Activated CD4-positive, alpha-beta T cell treated with anti-CD3 and anti-CD28 coated beads, Interleukin-2, Interleukin-6, amounts not matched to agents 100 ng/mL and 50 ng/mL, durations not matched to agents 16 hours and 8 hours (primary cell): ENCODE data around the gene ZNRF1.

Source experiments
- DNase-seq: peaks from one replicate; pipeline ENCODE4 v3.0.0-alpha.2; 2020

ZNRF1 gene

DNA sequence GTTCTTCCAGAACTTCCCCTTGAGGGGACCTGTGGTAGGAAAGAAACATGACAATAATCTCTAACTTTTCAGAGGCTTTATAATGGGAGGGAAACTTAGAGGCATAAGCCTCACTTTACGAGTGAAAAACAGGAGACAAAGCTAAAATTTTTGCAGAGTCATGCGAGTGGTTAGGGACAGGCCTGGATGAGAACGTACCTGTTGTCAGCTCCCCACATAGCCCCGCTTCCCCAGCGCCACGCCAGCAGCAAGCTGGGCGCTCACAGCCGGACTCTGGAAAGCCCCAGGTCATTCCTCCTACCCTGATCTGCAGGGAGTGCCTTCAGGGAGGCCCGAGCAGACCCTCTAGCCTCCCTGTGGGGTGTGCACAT, 64.1 kb downstream of the ZNRF1 start:
- no peak for DNase-seq

DNA sequence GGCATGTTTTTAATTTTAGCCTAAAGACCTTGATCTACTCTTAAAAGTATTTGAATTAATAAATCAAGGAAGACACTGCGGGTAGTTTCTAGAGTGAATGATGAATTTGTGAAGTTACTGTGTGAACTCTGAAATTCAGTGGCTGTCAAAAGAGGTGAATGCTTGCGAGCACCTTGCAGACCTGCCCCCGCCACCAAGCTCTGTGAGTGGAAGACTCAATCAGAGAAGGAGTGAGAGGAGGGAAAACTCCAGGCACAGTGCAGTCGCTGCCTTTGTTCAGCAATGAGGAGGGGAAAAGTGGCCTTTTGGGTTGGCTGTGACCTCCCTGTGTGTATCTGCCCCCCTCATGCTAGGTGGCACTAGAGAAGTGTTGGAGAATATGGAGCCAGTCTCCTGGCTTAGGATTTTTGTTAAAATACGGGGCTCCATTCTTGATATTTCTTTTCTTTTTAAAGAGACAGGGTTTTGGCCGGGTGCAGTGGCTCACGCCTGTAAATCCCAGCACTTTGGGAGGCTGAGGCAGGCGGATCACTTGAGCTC, 64.8 kb downstream of the ZNRF1 start:
- DNase-seq: no peak

DNA sequence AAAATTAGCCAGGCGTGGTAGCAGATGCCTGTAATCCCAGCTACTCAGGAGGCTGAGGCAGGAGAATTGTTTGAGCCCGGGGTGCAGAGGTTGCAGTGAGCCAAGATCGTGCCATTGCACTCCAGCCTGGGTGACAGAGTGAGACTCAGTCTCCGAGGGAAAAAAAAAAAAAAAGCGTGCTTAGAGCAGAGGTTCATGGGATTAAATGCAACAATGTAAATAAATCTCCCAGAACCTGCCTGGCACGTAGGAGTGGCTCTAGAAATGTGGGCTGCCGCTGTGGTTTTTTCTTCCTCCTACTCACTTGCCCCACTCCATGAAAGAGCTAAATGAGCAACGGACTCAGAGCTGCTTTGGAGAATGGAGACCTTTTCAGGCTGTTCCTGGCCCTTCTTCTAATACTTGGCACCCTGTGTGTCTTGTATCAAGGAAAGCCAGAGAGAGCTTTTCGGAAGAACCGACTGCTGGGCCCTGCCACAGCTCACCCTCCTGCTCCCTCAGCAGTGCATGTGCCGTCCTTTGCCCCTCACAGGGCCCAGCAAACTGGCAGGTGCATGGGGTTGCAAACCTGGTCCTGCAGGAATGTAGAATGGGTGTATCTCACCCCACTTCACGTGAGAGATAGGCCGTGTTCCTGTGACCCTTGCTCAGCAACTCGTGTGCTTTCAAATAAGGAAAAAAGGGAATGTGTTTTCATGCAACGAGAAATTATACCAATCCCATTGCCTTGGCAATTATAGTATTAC, 65.8 kb downstream of the ZNRF1 start:
- DNase-seq: peak; percentile 62

DNA sequence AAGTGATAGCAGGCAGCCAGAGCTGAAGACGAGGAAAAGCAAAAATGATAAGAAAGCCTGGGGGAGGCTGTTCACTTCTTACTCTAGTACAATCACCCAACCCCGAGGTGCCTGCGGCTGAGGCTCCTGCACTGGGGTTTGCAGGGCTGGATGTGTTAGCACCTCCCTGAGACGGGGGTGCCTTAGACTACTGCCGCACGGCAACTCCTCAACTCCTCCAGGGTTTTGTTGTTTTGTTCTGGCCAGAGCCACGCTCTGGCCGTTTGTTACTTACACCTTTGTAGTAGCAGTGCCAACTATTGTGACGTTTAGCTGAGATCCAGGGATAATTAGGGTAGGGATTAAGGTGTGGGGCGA, 66.3 kb downstream of the ZNRF1 start:
- peak; percentile 44 for DNase-seq

DNA sequence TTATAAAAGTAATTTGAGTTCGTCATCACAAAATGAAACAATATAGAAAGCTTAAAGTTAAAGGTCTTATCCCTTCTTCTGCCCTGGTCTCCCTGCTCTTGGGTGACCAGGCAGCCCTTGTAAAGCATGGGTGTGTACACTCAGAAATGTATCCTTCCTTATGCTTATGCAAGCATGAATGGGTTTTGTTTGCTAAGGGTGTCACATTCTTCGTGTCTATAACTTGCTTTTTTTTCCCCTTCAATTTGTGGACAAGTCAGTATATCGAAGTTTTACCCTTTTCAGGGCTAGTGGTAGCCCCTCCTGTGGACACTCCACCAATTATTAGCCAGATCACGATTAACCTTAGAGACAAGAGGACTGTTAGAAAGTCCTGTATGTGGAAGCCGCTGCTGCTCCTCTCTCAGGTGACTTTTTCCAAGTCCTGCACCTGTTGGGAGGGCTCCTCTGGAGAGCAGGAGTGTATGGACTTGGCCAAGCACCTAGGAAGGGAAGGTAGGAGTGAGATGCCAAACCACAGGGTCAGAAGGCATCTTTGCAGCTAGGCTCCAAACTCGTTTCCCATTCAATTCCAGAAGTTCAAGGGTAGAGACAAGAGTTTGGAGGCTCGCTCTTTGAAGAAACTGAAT, 66.8 kb downstream of the ZNRF1 start:
- no peak for DNase-seq

DNA sequence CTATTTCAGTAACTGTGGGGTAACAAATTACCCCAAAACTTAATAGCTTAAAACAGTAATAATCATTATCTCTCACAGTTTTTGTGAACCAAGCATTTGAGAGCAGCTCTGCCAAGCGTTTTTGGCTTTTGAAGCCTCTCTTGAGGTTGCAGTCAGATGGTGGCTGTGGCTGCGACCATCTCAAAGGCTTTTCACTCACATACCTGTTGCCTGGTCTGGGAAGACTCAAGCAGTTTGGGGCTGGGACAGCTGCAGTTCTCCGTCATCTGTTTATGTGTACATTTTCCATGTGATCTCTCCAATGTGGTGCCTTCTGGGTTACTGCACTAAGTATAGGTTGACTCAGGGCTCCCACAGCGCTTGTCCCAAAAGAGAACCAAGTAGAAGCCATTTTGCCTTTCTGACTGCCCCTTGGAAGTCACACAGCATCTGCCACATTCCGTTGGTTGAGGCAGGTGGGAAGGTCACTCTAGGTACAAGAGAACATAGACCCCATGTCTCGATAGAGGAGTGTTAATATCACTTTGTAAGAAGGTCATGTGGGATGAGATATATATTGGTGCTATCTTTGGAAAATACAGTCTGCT, 68.1 kb downstream of the ZNRF1 start:
- no peak for DNase-seq

DNA sequence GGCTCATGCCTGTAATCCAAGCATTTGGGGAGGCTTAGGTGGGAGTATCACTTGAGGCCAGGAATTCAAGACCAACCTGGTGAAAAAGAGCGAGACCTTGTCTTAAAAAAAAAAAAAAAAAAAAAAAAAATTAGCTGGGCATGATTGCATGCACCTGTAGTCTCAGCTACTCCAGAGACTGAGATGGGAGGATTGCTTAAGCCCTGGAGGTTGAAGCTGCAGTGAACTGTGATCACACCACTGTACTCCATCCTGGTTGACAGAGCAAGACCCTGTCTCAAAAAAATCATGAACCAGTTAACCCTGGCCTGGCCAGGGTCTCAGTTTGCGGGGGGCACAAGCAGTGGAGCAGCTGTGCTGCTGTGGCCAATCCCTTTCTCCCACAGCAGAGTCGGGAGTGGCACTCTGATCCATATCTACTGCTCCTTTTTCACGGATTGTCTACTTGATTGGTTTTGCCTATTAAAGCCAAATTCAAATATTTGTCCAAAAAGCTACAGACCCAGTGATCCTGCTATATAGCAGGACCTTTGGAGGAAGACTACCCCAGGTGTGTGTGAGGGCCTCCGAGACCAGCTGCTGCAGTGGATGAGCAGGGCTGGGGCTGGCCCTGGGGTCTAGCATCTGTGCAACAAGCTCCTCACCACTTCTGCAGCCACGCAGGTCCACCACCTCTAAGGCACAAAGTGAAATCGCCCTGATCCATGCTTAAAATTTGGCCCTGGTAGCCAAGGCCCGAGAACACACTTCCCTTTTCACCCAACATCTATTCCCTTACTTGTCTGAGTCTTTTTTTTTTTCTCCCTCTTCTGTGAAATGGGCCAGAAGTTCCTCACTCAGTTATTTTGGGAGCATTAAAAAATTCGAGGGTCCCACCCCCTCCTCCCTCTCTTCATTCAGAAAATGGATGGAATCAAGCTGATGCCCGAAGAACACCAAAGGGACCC, 69.5 kb downstream of the ZNRF1 start:
- no peak for DNase-seq

DNA sequence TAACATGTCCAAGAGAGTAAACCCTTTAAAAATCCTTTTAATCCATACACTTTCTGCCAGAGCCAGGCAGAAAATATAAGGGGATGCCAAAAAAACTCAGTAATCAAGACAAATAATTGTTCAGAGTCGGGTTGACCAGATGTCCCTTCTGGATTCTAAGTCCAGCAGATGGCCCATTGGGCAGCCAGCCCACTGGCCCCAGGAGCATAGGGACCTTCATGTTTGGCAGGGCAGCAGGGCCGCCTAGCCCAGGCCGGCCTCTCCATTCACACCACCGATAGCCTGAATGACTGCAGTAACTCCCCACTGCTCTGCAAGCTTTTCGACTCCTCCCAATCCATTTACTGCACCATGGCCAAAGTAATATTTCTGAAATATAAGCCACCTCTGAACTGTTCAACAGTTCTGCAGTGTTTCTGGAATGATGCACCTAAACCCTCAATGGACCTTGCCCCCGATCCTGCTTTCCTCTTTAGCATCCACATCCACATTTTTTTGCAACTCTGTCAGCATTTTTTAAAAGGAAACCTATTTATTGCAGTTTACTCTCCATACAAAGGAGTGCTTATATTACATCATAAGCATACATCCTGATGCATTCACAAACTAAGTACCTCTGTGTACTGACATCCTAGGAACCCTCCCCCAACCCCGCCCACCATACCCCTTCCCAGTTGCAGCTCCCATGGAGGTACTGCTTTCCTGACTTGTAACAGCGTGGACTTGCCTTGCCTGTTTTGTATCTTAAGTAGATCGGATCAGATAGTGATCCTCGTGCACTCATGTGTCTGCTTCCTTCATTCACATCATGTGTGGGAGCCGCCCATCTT, 71.4 kb downstream of the ZNRF1 start:
- DNase-seq: no peak

DNA sequence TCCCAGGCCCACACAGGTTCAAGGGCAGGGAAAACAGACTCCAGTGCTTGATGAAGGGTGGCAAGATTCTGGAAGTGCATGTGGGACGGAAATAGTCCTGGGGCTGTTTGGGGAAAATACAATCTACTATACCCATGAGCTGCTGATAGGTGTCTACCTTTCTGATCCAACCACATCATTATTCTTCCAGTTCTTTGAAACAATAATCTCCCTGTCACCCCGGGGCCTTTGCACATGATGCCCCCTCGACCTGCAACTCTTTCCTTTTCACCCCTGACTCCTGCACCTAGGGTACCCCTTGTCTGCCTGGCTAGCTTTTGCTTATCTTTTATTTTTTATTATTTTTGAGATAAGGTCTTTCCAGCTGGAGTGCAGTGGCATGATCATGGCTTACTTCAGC, 72.8 kb downstream of the ZNRF1 start:
- DNase-seq: no peak

DNA sequence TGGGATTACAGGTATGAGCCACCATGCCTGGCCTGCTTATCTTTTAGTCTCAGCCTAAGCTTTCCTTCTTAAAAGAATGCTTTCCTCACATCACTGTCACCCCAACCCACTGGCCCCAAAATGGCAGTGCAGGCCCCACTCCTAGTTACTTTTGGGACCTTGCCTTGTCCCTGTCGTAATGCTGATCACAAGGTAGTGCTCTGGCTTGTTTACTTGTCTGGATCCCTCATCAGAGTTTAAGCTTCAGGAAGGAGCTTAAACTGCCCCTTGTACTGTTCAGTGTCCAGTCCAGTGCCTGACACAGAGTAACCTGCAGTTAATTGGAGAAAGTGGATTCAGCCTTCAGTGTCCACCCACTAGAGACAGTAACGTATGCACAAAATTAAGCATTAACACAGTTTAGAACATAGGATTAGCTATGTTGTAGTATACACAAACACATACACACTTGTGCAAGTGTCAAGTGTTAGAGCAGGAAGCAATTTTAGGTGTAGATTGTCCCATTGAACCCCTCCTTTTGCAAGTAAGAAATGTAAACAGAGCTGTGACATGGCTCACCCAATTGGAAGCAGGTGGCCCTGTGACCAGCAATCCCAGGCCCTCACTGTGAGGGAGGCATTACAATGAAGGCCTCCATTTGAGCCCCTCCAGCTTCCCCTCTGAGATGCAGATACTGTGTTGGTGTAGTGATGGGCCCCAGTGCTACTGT, 73.6 kb downstream of the ZNRF1 start:
- no peak for DNase-seq

DNA sequence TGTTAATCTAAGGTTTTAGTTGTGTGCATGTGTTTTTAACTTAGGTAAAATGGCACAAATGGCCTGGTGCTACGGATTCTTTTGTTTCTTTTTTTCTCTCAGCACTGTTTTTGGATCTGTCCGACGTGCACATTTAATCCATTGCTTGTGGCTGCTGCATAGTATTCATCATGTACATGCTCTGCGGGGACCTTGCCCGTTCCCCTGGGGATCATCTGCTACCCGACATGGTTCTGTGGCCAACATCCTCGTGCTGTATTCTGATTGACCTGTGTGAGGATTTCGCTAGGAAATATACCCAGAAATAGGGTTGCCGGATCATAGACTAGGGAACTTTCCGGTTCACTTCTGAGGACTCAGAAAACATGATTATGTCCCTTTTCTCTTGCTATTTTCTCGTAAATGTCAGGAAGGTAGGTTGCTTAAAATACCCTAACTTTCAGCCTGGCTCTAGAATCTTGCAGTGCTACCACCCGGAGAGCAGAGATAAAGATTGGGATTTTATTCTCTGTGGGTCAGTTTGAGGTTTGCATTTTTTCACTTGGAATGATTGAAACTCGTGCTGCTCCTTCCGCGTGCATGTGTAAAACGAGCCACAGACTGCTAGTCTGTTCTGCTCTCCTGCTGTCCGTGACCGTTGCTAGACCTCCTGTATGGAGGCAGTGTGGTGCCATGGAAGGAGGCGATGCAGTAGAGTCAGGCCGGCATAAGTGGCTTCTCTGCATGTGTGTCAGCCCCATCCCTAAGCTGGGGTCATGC, 74.9 kb downstream of the ZNRF1 start:
- no peak for DNase-seq

DNA sequence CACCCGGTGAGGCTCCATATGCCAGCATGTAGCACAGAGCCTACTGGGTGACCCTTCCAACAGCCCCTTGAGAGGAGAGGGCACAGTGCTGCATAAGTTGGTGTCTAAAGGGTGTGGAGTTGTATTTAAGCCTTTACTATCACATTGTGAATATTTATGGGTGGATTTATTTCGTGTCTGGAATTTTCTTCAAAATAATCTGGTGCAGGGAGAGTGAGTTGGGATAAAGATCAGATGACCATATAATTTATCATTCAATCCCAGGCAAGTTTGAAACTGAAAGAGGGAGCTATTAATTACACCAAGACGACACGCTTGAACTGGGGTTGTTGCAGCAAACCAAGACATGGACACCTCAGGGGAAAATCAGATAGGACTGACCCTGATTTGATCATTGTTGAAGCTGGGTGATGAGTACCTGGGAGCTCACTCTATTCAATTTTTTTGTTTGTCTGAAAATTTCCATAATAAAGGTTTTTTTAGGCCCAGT, 75.5 kb downstream of the ZNRF1 start:
- no peak for DNase-seq

DNA sequence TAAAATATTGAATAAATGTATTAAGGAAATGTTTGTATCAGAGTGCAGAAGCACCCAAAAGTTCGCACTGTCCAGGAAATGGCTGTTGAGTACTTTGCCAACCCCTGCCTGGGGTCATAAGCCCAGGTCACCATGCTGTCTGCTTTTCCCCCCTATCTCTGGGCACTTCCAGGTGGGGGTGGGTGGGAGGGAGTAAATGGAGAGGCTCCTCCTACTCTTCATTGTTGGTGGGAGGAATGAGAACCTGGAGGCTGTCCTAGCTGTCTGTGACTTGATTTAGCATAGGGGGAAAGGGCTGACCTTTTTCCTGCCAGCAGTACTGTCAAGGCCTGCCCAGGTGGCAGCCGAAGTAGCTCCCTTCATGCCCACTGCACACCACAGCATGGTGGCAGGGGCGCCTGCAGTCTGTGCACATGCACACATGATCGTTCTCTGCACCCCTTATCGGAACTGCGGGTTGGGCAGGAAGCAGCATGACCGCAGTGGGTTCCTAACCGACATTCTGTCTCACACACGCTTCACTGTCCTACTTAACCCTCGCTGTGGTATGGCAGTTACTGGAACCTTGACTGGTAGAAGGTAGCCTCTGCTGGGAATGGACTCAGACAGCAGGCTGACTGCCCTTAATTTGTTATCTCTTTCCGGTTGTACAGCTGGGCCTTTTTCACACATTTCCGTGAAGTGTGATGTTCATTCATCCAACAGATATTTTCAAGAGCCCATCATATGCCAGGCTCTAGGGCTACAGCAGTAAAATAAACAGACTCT, 76.3 kb downstream of the ZNRF1 start:
- peak; percentile 95 for DNase-seq

DNA sequence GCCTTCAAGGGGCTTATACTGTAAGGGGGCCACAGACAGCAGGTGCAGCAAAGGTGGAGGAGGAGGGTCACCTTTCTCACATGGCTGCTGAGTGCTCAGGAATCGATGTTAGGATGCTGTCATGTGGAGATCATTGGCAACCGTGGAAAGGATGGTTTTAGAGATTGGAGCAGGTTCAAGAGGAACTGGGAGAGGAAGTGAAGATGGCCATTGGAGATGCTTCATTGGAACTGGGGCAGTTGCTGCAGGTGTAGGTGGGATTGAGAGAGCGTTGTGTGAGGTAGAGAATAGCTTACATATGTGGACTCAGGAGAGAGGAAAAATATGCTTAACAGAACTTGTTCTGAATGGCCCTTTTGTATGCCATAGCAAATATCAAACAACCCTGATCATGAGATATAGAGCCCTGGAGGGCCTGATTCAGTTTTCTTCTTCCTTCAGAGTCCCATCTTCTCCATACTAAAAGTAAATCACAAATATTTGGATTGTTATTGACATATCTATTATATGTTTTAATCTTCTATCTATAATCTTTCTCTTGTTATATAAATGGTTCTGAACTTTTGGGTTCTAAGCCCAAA, 77.0 kb downstream of the ZNRF1 start:
- DNase-seq: no peak

DNA sequence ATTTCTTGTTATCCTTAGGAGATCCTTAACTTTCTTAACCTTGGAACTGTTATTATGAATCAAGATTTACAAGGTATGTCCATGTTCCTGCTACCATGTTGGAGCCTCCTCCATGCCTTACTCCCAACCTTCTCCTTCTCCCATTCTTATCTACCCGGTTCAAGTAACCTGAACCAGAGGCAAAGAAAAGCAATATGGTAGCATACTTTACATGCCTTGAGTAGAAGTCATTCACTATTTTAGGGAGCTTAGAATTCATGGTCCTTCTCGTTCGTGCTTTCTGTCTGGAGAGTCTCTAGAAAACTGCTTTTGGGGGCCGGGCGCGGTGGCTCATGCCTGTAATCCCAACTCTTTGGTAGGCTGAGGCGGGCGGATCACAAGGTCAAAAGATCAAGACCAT, 80.1 kb downstream of the ZNRF1 start:
- DNase-seq: no peak

DNA sequence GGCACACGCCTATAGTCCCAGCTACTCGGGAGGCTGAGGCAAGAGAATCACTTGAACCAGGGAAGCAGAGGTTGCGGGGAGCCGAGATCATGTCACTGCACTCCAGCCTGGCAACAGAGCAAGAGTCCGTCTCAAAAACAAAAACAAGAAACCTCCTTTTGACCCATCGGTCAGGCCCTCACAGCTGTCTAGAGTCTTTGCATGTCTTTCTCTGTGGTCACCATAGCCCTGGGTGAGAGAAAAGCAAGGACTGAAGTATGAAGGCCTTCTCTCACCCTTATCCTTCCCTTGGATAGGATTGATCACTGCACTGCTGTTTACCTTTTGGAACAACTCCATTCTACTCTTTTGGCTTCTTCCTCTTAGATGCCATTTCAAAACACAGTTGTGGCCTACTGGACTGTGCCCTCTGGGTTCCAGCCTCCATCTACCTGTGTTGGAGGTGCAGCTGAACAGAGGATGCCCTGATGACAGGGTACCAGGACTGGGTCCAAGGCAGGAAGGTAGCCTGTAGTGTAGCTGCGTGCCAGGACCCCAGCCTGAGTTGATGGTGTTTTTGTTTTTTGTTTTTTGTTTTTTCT, 80.6 kb downstream of the ZNRF1 start:
- no peak for DNase-seq

DNA sequence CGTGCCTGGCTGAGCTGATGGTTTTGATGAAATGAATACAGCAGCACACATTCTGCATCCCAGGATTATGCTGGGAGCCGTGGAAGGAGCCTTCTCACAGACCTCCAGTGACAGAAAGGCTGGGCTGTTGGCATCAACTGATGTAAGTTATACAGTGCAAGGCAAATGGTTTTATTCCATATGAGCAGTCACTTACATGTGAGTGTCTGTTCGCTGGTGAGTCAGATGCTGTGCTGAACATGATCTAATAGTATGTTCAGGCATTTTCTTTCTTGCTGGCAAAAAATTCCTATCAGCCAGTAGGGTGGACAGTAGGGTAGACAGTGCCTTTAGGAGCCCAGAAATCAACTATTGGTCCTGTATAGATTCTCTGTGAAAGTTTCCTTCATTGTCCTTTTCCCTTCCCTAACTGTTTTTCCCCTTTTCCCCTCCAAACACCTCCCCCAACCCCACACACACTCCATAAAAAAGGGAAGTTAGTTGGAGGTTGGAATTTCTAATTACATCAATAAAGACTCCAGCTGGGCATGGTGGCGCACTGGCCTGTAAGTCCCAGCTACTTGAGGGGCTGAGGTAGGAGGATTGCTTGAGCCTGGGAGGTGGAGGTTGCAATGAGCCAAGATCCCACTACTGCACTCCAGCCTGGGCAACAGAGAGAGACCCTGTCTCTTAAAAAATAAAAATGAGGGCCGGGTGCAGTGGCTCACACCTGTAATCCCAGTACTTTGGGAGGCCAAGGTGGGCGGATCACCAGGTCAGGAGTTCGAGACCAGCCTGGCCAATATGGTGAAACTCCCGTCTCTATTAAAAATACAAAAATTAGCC, 81.6 kb downstream of the ZNRF1 start:
- no peak for DNase-seq
